ENCODE data around the gene DEGS2. TPM values are rescaled to one million over a fixed set of nuclear protein-coding genes. Genes with fewer than 3 reads are reported as not detected.

DEGS2 gene
- total and polyA plus RNA-seq, 2 donors (not counting 1 experiment from before 2014, with no cell fraction given): 0.82 to 6.4 TPM

- 97% methylated on average over 3 of the region's 5 CpGs for WGBS (ENCODE audit: insufficient coverage)
- H3K27ac ChIP-seq (ENCODE audit: low read length in 2 of 2): no peak overlapping the region
- peaks cover 4% of the 10 kb centered on the region for H3K4me1 Mint-ChIP-seq
Measured at GRCh38 chr14:100135784-100136183, 23.7 kb downstream of the DEGS2 start.

GRCh38 chr14:100135073-100135472 is 24.4 kb downstream of the DEGS2 start:
- no peak overlapping the region for H3K4me2 ChIP-seq (replicated peaks; ENCODE audit: low read depth, low read length, poor library complexity, severe bottlenecking)
- TF ChIP-seq CTCF (IDR thresholded peaks at IDR 0.05) (no peak), EZH2 (IDR thresholded peaks at IDR 0.05; ENCODE audit: borderline replicate concordance, insufficient read depth, low read depth, low read length, poor library complexity, severe bottlenecking) (no peak)
- no peak overlapping the region for H3K27ac ChIP-seq (ENCODE audit: low read length in 2 of 2)
- Mint-ChIP-seq H3K9me3 (ENCODE audit: insufficient read depth) (no peaks in the 10 kb centered on the region), H3K4me1 (peaks cover 4% of the 10 kb centered on the region), H3K27me3 (no peaks in the 10 kb centered on the region), H3K27ac (peak overlapping the region; percentile 41), H3K4me3 (no peak overlapping the region)
- 88% methylated on average over 2 of the region's 9 CpGs for WGBS (ENCODE audit: insufficient coverage)
- H3K9ac ChIP-seq (ENCODE audit: low read length): no peak overlapping the region
- no peaks in the 10 kb centered on the region for H3K9me3 ChIP-seq (ENCODE audit: control extremely low read depth in 1 of 3, control insufficient read depth in 2 of 3, insufficient read depth in 1 of 3, low read length in 2 of 3)
- H3K4me3 ChIP-seq (ENCODE audit: control extremely low read depth in 1 of 5, extremely low read depth in 1 of 5, insufficient read depth in 1 of 5, low read depth in 2 of 5, low read length in 4 of 5): no peak overlapping the region
- DNase-seq (no peak), ATAC-seq (ENCODE audit: low read depth) (no peak)
- H3K79me2 ChIP-seq (ENCODE audit: control insufficient read depth, insufficient read depth, low read length): peaks cover 15% of the 10 kb centered on the region
- no peak overlapping the region for H2AFZ ChIP-seq (ENCODE audit: insufficient read depth, low read depth, low read length, poor library complexity, severe bottlenecking)
- ChIA-PET CTCF (no interaction called here), POLR2A (no interaction called here)
- intact Hi-C loops (cut with micrococcal nuclease): no loop called here
- H3K36me3 ChIP-seq (replicated peaks in 1 of 2; ENCODE audit: control extremely low read depth in 1 of 2, control insufficient read depth in 1 of 2, extremely low read depth in 1 of 2, insufficient read depth in 2 of 2, low read length in 1 of 2): peaks cover 0 to 97% of the 10 kb centered on the region in 2 experiments
- H3K4me1 ChIP-seq (ENCODE audit: control insufficient read depth in 2 of 2, insufficient read depth in 2 of 2, low read length in 2 of 2): no peaks in the 10 kb centered on the region
- peaks cover 77% of the 10 kb centered on the region for H4K20me1 ChIP-seq (ENCODE audit: control insufficient read depth, insufficient read depth, low read length, poor library complexity, severe bottlenecking)
- no peaks in the 10 kb centered on the region for H3K27me3 ChIP-seq (replicated peaks in 1 of 4; ENCODE audit: control extremely low read depth in 1 of 4, control insufficient read depth in 3 of 4, insufficient read depth in 4 of 4, low read length in 3 of 4)

More at GRCh38 chr14:100135784-100136183, 23.7 kb downstream of the DEGS2 start:
- H2AFZ ChIP-seq (ENCODE audit: insufficient read depth, low read depth, low read length, poor library complexity, severe bottlenecking): no peak overlapping the region
- H3K4me1 ChIP-seq (ENCODE audit: control insufficient read depth in 2 of 2, insufficient read depth in 2 of 2, low read length in 2 of 2): no peaks in the 10 kb centered on the region
- ChIA-PET POLR2A (no interaction called here), CTCF (interaction anchor here (0.8 kb wide), 1 partner anchor 10 kb away, joined by 3 read pairs; no protein-coding TSS in a partner anchor)
- no peaks in the 10 kb centered on the region for H3K9me3 ChIP-seq (ENCODE audit: control extremely low read depth in 1 of 3, control insufficient read depth in 2 of 3, insufficient read depth in 1 of 3, low read length in 2 of 3)
- intact Hi-C loops (cut with micrococcal nuclease): no loop called here
- H3K27me3 ChIP-seq (replicated peaks in 1 of 4; ENCODE audit: control extremely low read depth in 1 of 4, control insufficient read depth in 3 of 4, insufficient read depth in 4 of 4, low read length in 3 of 4): no peaks in the 10 kb centered on the region
- H3K4me3 ChIP-seq (ENCODE audit: control extremely low read depth in 1 of 5, extremely low read depth in 1 of 5, insufficient read depth in 1 of 5, low read depth in 2 of 5, low read length in 4 of 5): no peak overlapping the region
- H3K27me3 Mint-ChIP-seq: no peaks in the 10 kb centered on the region
- no peak for ATAC-seq (ENCODE audit: low read depth)
- TF ChIP-seq EZH2 (IDR thresholded peaks at IDR 0.05; ENCODE audit: borderline replicate concordance, insufficient read depth, low read depth, low read length, poor library complexity, severe bottlenecking) (no peak), CTCF (IDR thresholded peaks at IDR 0.05) (no peak)
- H3K4me3 Mint-ChIP-seq: no peak overlapping the region
- H3K79me2 ChIP-seq (ENCODE audit: control insufficient read depth, insufficient read depth, low read length): peaks cover 11% of the 10 kb centered on the region
- H3K4me2 ChIP-seq (replicated peaks; ENCODE audit: low read depth, low read length, poor library complexity, severe bottlenecking): no peak overlapping the region
- H3K36me3 ChIP-seq (replicated peaks in 1 of 2; ENCODE audit: control extremely low read depth in 1 of 2, control insufficient read depth in 1 of 2, extremely low read depth in 1 of 2, insufficient read depth in 2 of 2, low read length in 1 of 2): peaks cover 0 to 97% of the 10 kb centered on the region in 2 experiments
- H3K9me3 Mint-ChIP-seq (ENCODE audit: insufficient read depth): no peaks in the 10 kb centered on the region
- DNase-seq: no peak
- no peak overlapping the region for H3K9ac ChIP-seq (ENCODE audit: low read length)
- no peak overlapping the region for H3K27ac Mint-ChIP-seq
- H4K20me1 ChIP-seq (ENCODE audit: control insufficient read depth, insufficient read depth, low read length, poor library complexity, severe bottlenecking): peaks cover 76% of the 10 kb centered on the region

Data from B cell (primary cell).